Iris pigment epithelial cell (primary cell): ENCODE data around the gene LDAH.

Source experiments
- DNase-seq: peaks from one replicate; pipeline ENCODE4 v3.0.0-alpha.2; 2011; ENCODE audit warnings: low read depth

LDAH gene

GRCh38 chr2:20652141-20652540, 170.8 kb downstream of the LDAH start:
- no peak for DNase-seq

GRCh38 chr2:20651731-20652099, 171.2 kb downstream of the LDAH start:
- DNase-seq, result no peak

- DNase-seq, result peak; percentile 65
Observed at GRCh38 chr2:20650877-20651730, 171.8 kb downstream of the LDAH start, which contains the start of gene HS1BP3. HS1BP3 (minus strand) TSS chr2:20651098; CDS start chr2:20651063, 35 bp downstream.

GRCh38 chr2:20650393-20650876, 172.5 kb downstream of the LDAH start:
- DNase-seq, result peak; percentile 40

GRCh38 chr2:20649976-20650375, 172.9 kb downstream of the LDAH start:
- no peak for DNase-seq

- DNase-seq, result no peak
Observed at GRCh38 chr2:20649576-20649975, 173.3 kb downstream of the LDAH start.

GRCh38 chr2:20648831-20649230, 174.1 kb downstream of the LDAH start:
- no peak for DNase-seq

GRCh38 chr2:20648206-20648605, 174.7 kb downstream of the LDAH start:
- DNase-seq, result no peak

- no peak for DNase-seq
Observed at GRCh38 chr2:20647738-20648137, 175.2 kb downstream of the LDAH start.

- no peak for DNase-seq
Observed at GRCh38 chr2:20647211-20647610, 175.7 kb downstream of the LDAH start.

- no peak for DNase-seq
Observed at GRCh38 chr2:20646446-20646845, 176.5 kb downstream of the LDAH start.

- DNase-seq, result no peak
Observed at GRCh38 chr2:20645761-20646160, 177.1 kb downstream of the LDAH start.

GRCh38 chr2:20645301-20645701, 177.6 kb downstream of the LDAH start:
- DNase-seq, result no peak

GRCh38 chr2:20643826-20644225, 179.1 kb downstream of the LDAH start:
- DNase-seq, result no peak

- DNase-seq, result no peak
Observed at GRCh38 chr2:20643060-20643459, 179.8 kb downstream of the LDAH start.

- peak; percentile 63 for DNase-seq
Observed at GRCh38 chr2:20642055-20642971, 180.6 kb downstream of the LDAH start.

GRCh38 chr2:20641123-20641985, 181.5 kb downstream of the LDAH start:
- peak; percentile 83 for DNase-seq

GRCh38 chr2:20640411-20641122, 182.3 kb downstream of the LDAH start:
- DNase-seq, result no peak

- no peak for DNase-seq
Observed at GRCh38 chr2:20638646-20639430, 184.1 kb downstream of the LDAH start.

- DNase-seq, result no peak
Observed at GRCh38 chr2:20638014-20638413, 184.9 kb downstream of the LDAH start.
